Mesenchymal stem cell (in vitro differentiated cells and primary cell): ENCODE results near the gene MISFA.

Experiments used
- DNase-seq: peaks from one replicate; pipeline ENCODE4 v3.0.0-alpha.2; 2013
- H2AFZ ChIP-seq: one replicate; pipeline ENCODE4 v1.6.1; 2013; ENCODE audit warnings: low read depth, mild to moderate bottlenecking, control low read depth, inconsistent platforms, low read length, moderate library complexity
- H2AK5ac ChIP-seq: 2 replicates; pipeline ENCODE4 v1.6.1; 2013; ENCODE audit warnings: low read length, moderate library complexity, mild to moderate bottlenecking, inconsistent platforms; ENCODE audit not compliant: severe bottlenecking
- H2BK120ac ChIP-seq: one replicate; pipeline ENCODE4 v1.6.1; 2013; ENCODE audit warnings: low read depth, mild to moderate bottlenecking, inconsistent platforms, low read length, moderate library complexity
- H2BK12ac ChIP-seq, 2 experiments: one replicate each; pipeline ENCODE4 v1.6.1; 2013; ENCODE audit warnings: inconsistent platforms in 2 of 2, low read length in 2 of 2, mild to moderate bottlenecking in 2 of 2, moderate library complexity in 2 of 2, control low read depth in 1 of 2
- H2BK15ac ChIP-seq: one replicate; pipeline ENCODE4 v1.6.1; 2013; ENCODE audit warnings: mild to moderate bottlenecking, low read depth, inconsistent platforms; ENCODE audit not compliant: poor library complexity, severe bottlenecking
- H2BK5ac ChIP-seq: 2 replicates; pipeline ENCODE4 v1.6.1; 2013; ENCODE audit warnings: low read depth, mild to moderate bottlenecking, low read length, control low read depth, inconsistent platforms; ENCODE audit not compliant: poor library complexity, severe bottlenecking
- H3K14ac ChIP-seq, 2 experiments: one replicate each; pipeline ENCODE4 v1.6.1; 2013; ENCODE audit warnings: inconsistent platforms in 2 of 2, low read length in 2 of 2, control low read depth in 1 of 2, mild to moderate bottlenecking in 1 of 2, moderate library complexity in 1 of 2
- H3K18ac ChIP-seq, 2 experiments: one replicate each; pipeline ENCODE4 v1.6.1; 2013; ENCODE audit warnings: inconsistent platforms in 2 of 2, low read length in 2 of 2, control low read depth in 1 of 2, low read depth in 1 of 2, mild to moderate bottlenecking in 1 of 2
- H3K23ac ChIP-seq, 2 experiments: one replicate each; pipeline ENCODE4 v1.6.1; 2013; ENCODE audit warnings: inconsistent platforms in 2 of 2, low read length in 2 of 2, mild to moderate bottlenecking in 2 of 2, moderate library complexity in 2 of 2, control low read depth in 1 of 2
- H3K27ac ChIP-seq: 2 replicates; pipeline ENCODE4 v1.5.1; 2013; ENCODE audit warnings: mild to moderate bottlenecking, moderate library complexity, low read length, control low read depth, inconsistent platforms; ENCODE audit not compliant: poor library complexity, severe bottlenecking
- H3K27me3 ChIP-seq, 2 experiments: 2 replicates each; pipeline versions ENCODE4 v1.6.1 to v1.7.0; 2013; ENCODE audit warnings: low read length in 2 of 2, mild to moderate bottlenecking in 2 of 2, moderate library complexity in 2 of 2, control low read depth in 1 of 2, inconsistent platforms in 1 of 2; ENCODE audit not compliant: control insufficient read depth in 1 of 2, insufficient read depth in 1 of 2
- H3K36me3 ChIP-seq, 2 experiments: 2 replicates each; pipeline versions ENCODE4 v1.6.1 to v1.7.0; 2013; ENCODE audit warnings: low read length in 2 of 2, control low read depth in 1 of 2, inconsistent platforms in 1 of 2, low read depth in 1 of 2, mild to moderate bottlenecking in 1 of 2; ENCODE audit not compliant: insufficient read depth in 2 of 2, control insufficient read depth in 1 of 2
- H3K4ac ChIP-seq, 2 experiments: one replicate each; pipeline ENCODE4 v1.6.1; 2013; ENCODE audit warnings: inconsistent platforms in 2 of 2, low read length in 2 of 2, mild to moderate bottlenecking in 2 of 2, moderate library complexity in 2 of 2, control low read depth in 1 of 2, low read depth in 1 of 2
- H3K4me1 ChIP-seq: 2 replicates; pipeline ENCODE4 v1.6.1; 2013; ENCODE audit warnings: low read depth, low read length, control low read depth; ENCODE audit not compliant: control insufficient read depth, insufficient read depth
- H3K4me2 ChIP-seq: 2 replicates; pipeline ENCODE4 v1.6.1; 2013; ENCODE audit warnings: low read length, mild to moderate bottlenecking, inconsistent platforms; ENCODE audit not compliant: poor library complexity, severe bottlenecking
- H3K4me3 ChIP-seq, 2 experiments: 2 replicates each; pipeline versions ENCODE4 v1.5.1 to v1.7.0; 2013; ENCODE audit warnings: low read length in 2 of 2, mild to moderate bottlenecking in 2 of 2, control low read depth in 1 of 2, low read depth in 1 of 2; ENCODE audit not compliant: insufficient read depth in 1 of 2
- H3K79me1 ChIP-seq: replicated peaks from 2 replicates; pipeline ENCODE4 v1.6.1; 2013; ENCODE audit warnings: mild to moderate bottlenecking, control low read depth, low read length, inconsistent platforms; ENCODE audit not compliant: poor library complexity, severe bottlenecking
- H3K9ac ChIP-seq: 2 replicates; pipeline ENCODE4 v1.7.0; 2013; ENCODE audit warnings: mild to moderate bottlenecking, low read length, moderate library complexity
- H3K9me3 ChIP-seq: 2 replicates; pipeline ENCODE4 v1.7.0; 2013; ENCODE audit warnings: mild to moderate bottlenecking, low read length; ENCODE audit not compliant: control insufficient read depth
- H4K8ac ChIP-seq: one replicate; pipeline ENCODE4 v1.6.1; 2013; ENCODE audit warnings: inconsistent platforms, mild to moderate bottlenecking, low read length, moderate library complexity
- H4K91ac ChIP-seq: one replicate; pipeline ENCODE4 v1.6.1; 2013; ENCODE audit warnings: mild to moderate bottlenecking, low read length, inconsistent platforms
- WGBS: methylation state at CpG from one replicate; pipeline ENCODE4 v1.1.7; 2013; ENCODE audit warnings: mixed read lengths; 5-methylcytosine and 5-hydroxymethylcytosine counted together

The MISFA gene

GRCh38 chr11:18633256-18634139 is 33.9 kb downstream of the MISFA start:
- WGBS = 15% methylated on average over 30 of the region's 31 CpGs
- Histone ChIP-seq H4K91ac (no peak overlapping the region), H2BK15ac (no peak overlapping the region), H2BK5ac (no peak overlapping the region), H3K27me3 (peaks cover 0 to 4% of the 10 kb centered on the region in 2 experiments), H3K79me1 (no peaks in the 10 kb centered on the region), H3K14ac (no peak overlapping the region), H3K27ac (peak overlapping the region; percentile 56), H3K4ac (peak overlapping the region in 1 of 2 experiments; percentile 81), H3K9me3 (no peaks in the 10 kb centered on the region), H3K9ac (peak overlapping the region; percentile 99), H2BK120ac (peak overlapping the region; percentile 52), H3K36me3 (no peaks in the 10 kb centered on the region), H3K18ac (peak overlapping the region in 1 of 2 experiments; percentile 6), H2AK5ac (no peak overlapping the region), H3K4me2 (peak overlapping the region; percentile 95), H2AFZ (no peak overlapping the region), H3K4me3 (peak overlapping the region; percentile 64 to 96), H4K8ac (peak overlapping the region; percentile 20), H3K4me1 (peaks cover 4% of the 10 kb centered on the region), H2BK12ac (no peak overlapping the region), H3K23ac (no peak overlapping the region)
- DNase-seq = peak; percentile 18

- H2BK12ac ChIP-seq = no peak within 1 kb of the TSS
- H4K91ac ChIP-seq = no peak within 1 kb of the TSS
- peak within 1 kb of the TSS; percentile 79 for H2AFZ ChIP-seq
- H3K9ac ChIP-seq = peak within 1 kb of the TSS; percentile 99
- peak within 1 kb of the TSS; percentile 93 for H3K27ac ChIP-seq
- peaks cover 0 to 4% of the 10 kb centered on the region in 2 experiments for H3K27me3 ChIP-seq
- no peak within 1 kb of the TSS for H2AK5ac ChIP-seq
- H3K18ac ChIP-seq = peak within 1 kb of the TSS; percentile 33 to 74
- H3K4me3 ChIP-seq = peak within 1 kb of the TSS; percentile 65 to 96
- peak within 1 kb of the TSS; percentile 98 for H2BK15ac ChIP-seq
- H3K36me3 ChIP-seq = no peaks in the 10 kb centered on the region
- peak within 1 kb of the TSS; percentile 78 for H2BK5ac ChIP-seq
- peaks cover 2% of the 10 kb centered on the region for H3K4me1 ChIP-seq
- under 1% methylated on average over 59 of the region's 60 CpGs for WGBS
- H3K4ac ChIP-seq = peak within 1 kb of the TSS; percentile 1 to 81
- peak within 1 kb of the TSS; percentile 95 for H3K4me2 ChIP-seq
- no peaks in the 10 kb centered on the region for H3K79me1 ChIP-seq
- peak within 1 kb of the TSS in 1 of 2 experiments; percentile 14 for H3K23ac ChIP-seq
- DNase-seq = peak; percentile 100
- H2BK120ac ChIP-seq = peak within 1 kb of the TSS; percentile 52
- no peak within 1 kb of the TSS for H3K14ac ChIP-seq
- H3K9me3 ChIP-seq = no peaks in the 10 kb centered on the region
- H4K8ac ChIP-seq = peak within 1 kb of the TSS; percentile 84
These were observed 34.8 kb downstream of the MISFA start, which contains the start of gene SPTY2D1 for GRCh38 chr11:18634140-18635032. Gene SPTY2D1, minus strand, starts transcription at chr11:18634342. Its CDS starts 85 bp downstream, at chr11:18634257.

DNA sequence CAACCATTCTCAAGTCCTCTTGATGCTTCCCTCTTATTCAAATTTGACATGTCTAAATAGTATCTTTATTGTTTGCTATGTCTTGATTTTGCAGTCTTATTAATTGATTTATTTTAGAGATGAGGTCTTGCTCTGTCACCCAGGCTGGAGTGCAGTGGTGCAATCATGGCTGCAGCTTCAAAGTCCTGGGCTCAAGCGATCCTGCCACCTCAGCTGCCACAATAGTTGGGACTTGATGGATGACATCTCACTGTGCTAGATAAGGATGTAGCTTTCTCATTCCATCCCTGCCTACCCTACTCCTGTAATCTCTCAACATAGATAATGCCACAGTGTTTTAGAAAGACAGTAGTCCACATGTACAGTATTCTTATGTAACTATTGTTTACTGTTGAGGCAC is 42.1 kb downstream of the MISFA start:
- H2AK5ac ChIP-seq = no peak overlapping the region
- H3K27ac ChIP-seq = no peak overlapping the region
- H2BK12ac ChIP-seq = no peak overlapping the region
- no peak overlapping the region for H3K9ac ChIP-seq
- no peak overlapping the region for H3K4ac ChIP-seq
- no peak overlapping the region for H2BK5ac ChIP-seq
- H3K4me2 ChIP-seq = no peak overlapping the region
- no peak overlapping the region for H2AFZ ChIP-seq
- no peak for DNase-seq
- no peak overlapping the region for H4K91ac ChIP-seq
- no peak overlapping the region for H3K4me3 ChIP-seq
- no peak overlapping the region for H3K18ac ChIP-seq
- H3K23ac ChIP-seq = no peak overlapping the region
- no peaks in the 10 kb centered on the region for H3K36me3 ChIP-seq
- H3K9me3 ChIP-seq = no peaks in the 10 kb centered on the region
- no peak overlapping the region for H2BK15ac ChIP-seq
- H4K8ac ChIP-seq = no peak overlapping the region
- no peak overlapping the region for H3K14ac ChIP-seq
- no peaks in the 10 kb centered on the region for H3K4me1 ChIP-seq
- WGBS = 80% methylated on average over 1 of the region's 1 CpG
- H2BK120ac ChIP-seq = no peak overlapping the region
- peaks cover 3 to 12% of the 10 kb centered on the region in 2 experiments for H3K27me3 ChIP-seq
- no peaks in the 10 kb centered on the region for H3K79me1 ChIP-seq
